ENCODE data around the gene ALOX5AP.
A peak's percentile ranks its signal among the peaks of the same experiment; 100 is the strongest.

The ALOX5AP gene

DNA sequence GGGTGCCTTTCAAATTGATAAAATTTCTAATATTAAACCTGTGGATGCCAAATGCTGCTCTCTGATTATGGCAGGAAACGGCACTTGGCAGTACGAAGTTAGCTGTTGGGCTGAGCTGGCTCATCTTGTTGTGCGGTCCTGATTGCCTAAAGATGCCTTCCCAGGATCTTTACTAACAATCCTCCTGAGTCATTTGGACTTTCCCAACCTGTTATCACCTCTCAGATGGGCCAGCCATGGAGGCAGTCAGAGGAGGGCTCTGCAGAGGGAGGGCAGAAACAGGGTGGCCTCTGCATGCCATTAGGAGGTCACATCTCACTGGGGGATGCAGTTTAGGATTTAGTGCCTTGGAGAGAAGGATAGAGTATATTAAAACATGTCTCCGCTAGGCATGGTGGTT is 27.3 kb downstream of the ALOX5AP start:
- DNase-seq (ENCODE audit: low read depth): no peak

DNA sequence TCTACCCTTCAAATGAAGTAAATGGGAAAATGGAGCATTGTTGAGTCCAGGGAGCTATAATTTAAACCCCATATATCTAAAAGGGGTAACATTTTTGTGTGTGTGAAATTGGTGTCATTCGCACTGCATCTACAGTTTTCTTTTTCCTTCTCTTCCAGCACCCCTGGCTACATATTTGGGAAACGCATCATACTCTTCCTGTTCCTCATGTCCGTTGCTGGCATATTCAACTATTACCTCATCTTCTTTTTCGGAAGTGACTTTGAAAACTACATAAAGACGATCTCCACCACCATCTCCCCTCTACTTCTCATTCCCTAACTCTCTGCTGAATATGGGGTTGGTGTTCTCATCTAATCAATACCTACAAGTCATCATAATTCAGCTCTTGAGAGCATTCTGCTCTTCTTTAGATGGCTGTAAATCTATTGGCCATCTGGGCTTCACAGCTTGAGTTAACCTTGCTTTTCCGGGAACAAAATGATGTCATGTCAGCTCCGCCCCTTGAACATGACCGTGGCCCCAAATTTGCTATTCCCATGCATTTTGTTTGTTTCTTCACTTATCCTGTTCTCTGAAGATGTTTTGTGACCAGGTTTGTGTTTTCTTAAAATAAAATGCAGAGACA is 28.6 kb downstream of the ALOX5AP start:
- no peak for DNase-seq (ENCODE audit: low read depth)

GRCh38 chr13:30766231-30766630 is 30.9 kb downstream of the ALOX5AP start:
- no peak for DNase-seq (ENCODE audit: low read depth)

- DNase-seq (ENCODE audit: low read depth): no peak
These were observed 35.6 kb downstream of the ALOX5AP start for GRCh38 chr13:30770929-30771328.

GRCh38 chr13:30773561-30773960 is 38.2 kb downstream of the ALOX5AP start:
- no peak for DNase-seq (ENCODE audit: low read depth)

DNA sequence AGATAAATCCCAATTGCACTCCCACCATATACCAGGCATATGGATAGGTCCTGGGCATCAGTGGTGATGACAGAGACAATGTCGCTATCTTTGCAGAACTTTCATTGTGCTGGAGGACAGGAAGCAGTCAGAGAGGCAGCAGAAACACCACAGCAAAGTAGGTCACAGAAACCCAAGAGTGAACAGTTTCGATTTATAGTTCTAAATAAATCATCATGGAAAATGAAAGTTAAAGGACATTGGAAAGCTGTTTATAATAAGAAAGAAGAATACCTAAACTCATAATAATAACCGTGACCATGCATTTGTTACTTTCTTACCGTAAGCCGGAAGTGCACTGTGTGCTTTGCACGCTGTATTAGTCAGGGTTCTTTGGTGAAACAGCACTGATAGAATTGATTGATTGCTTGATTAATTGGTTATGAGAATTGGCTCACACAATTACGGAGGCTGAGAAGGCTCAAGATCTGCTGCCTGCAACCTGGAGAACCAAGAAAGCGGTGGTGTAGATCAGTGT is 38.9 kb downstream of the ALOX5AP start:
- no peak for DNase-seq (ENCODE audit: low read depth)

GRCh38 chr13:30776661-30777060 is 41.3 kb downstream of the ALOX5AP start:
- no peak for DNase-seq (ENCODE audit: low read depth)

DNA sequence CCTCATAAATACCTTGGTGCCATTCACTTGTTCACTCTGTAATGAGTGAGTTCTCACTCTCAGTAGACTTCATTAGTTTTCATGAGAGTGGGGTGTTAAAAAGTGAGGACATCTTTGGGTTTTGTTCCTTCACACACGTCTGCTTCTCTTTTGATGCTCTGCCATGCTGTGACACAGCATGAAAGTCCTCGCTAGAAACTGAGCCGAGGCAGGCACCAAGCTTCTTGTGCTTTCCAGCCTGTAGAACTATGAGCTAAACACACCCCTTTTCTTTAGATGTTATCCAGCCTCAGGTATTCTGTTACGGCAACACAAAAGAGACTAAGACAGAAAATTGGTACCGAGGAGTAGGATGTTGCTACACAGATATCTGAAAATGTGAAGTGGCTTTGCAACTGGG is 43.7 kb downstream of the ALOX5AP start:
- DNase-seq (ENCODE audit: low read depth): no peak

GRCh38 chr13:30779608-30780007 is 44.3 kb downstream of the ALOX5AP start:
- DNase-seq (ENCODE audit: low read depth): no peak

DNA sequence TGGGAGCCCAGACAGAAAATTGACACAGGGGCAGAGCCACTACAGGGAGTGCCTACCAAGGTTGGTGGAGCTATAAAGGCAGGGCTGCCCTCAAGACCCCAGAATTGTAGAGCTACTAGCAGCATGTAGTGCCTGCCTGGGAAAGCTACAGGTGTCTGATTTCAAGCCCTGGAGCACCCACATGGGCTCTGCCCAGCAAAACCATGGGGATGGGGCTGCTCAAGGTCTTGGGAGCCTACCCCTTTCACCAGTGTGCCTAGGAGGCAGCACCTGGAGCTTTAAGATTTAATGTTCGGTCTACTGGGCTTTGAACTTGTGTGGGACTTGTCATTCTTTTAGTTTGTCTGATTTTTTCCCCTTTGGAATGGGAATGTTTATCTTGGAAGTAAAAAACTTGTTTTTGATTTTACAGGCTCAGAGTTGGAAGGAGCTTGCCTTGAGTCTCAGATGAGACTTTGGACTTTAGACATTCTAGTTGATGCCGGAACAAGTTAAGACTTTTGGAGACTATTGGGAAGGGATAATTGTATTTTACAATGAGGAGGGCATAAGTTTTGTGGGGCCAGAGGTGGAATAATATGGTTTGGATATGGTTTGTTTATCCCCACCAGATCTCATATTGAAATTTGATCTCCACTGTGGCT is 45.1 kb downstream of the ALOX5AP start:
- DNase-seq (ENCODE audit: low read depth): no peak

DNA sequence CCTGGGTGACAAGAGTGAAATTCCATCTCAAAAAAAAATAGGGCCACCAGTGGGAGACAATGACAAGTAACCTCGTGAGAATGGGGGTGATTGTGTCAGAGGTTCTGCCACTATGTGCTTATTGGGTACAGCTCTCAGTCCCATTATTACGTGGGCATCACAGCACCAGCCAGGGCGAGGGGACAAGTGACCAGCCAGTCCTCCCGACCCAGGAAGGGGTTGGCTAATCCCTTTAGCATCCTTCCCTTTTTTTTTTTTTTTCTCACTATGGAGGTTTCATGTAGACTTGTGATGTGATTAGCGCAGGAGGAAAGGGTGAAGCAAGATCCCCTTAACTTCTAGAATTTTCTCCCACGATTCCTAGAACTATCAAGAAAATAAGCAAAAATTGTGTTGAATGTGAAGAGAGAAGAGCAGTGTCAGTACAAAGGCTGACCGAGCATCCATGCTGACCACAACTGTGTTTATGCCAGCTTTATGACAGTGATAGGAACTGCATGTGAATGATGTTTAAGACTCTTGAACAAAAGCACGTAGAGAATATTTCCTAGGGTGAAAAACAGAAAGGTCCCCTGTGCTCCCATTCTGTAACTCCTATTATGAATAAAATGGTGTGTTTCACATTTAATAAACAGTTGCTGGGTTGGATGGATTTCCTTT is 50.0 kb downstream of the ALOX5AP start:
- DNase-seq (ENCODE audit: low read depth): no peak

DNA sequence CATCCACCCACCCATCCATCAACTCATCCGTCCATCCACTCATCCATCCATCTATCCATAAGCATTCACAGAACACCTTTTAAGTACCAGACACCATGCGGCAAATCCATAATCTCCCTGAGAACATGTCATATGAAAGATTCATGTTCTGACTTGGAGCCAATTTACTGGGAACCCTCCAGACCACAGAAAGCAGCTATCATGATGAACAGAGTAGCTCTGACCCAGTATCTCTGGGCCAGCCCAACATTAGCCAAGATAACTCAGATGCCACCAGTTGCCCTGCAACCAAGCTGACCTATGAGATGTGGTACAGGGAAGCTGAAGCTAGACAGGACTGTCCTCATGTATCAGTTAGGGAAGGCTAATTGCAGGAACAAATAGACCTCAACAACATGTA is 51.3 kb downstream of the ALOX5AP start:
- DNase-seq (ENCODE audit: low read depth): no peak

GRCh38 chr13:30787738-30788525 is 52.6 kb downstream of the ALOX5AP start:
- DNase-seq (ENCODE audit: low read depth): no peak

DNA sequence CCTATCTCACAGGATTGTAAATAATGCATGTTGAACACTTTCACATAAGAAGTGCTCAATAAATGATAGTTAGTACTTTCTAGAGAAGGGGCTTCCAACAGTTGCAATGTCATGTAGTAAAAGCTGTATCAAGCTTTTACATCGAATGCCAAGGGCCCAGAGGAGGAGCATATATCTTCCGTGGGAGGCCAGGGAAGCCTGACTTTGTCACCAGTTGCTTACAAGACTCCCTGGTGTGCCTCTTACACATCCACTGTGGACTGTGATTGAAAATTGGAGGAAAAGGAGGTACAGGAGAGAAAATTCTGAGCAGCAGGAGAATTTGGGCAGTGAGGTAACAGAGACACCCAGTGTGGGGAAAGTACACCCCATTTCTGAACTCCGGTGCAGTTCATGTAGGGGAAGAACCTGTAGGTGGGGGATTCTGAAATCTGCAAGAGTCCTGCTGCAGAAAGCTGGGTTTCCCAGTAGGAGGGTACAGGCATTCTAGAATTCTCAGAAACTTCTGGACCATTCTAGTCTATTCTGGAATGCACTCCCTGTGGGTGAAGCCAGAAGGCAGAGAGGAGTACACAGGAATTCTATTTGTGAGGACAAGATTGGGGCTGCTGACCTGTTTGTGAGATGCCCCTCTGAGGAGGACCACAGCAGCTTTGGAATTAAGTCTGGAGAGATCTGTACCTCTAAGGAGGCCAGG is 54.0 kb downstream of the ALOX5AP start:
- no peak for DNase-seq (ENCODE audit: low read depth)

GRCh38 chr13:30790592-30790991 is 55.2 kb downstream of the ALOX5AP start:
- DNase-seq (ENCODE audit: low read depth): no peak

DNA sequence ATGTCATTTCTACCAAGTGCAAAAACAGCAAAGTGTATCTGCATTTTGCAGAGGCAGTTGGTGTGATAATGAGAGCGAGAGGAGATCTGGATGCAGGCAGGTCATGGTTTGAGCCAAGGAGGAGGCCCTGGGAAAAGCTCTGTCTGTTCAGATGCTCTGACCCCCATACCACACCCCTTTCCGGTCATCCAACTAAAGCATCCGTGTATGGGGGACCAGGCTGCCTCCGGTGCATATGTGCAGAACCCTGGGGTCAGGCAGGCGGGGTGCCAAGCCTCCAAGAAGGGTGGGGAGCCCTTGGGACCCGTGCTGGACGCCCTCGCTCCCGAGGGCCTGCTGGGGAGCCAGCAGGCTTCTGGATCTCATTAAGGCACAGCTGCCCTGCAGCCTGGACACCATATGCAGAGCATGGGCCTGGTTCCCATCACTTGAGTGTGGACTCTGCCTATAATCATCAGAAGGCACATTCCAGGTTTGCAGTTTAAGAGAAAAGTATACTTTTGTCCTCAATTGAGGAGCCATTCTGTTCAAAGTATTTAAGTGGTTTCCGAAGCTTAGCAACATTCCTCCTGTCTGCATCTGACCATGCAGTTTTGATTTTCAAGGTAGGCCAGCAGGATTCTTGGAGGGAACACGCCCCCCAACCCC is 56.1 kb downstream of the ALOX5AP start:
- no peak for DNase-seq (ENCODE audit: low read depth)

DNA sequence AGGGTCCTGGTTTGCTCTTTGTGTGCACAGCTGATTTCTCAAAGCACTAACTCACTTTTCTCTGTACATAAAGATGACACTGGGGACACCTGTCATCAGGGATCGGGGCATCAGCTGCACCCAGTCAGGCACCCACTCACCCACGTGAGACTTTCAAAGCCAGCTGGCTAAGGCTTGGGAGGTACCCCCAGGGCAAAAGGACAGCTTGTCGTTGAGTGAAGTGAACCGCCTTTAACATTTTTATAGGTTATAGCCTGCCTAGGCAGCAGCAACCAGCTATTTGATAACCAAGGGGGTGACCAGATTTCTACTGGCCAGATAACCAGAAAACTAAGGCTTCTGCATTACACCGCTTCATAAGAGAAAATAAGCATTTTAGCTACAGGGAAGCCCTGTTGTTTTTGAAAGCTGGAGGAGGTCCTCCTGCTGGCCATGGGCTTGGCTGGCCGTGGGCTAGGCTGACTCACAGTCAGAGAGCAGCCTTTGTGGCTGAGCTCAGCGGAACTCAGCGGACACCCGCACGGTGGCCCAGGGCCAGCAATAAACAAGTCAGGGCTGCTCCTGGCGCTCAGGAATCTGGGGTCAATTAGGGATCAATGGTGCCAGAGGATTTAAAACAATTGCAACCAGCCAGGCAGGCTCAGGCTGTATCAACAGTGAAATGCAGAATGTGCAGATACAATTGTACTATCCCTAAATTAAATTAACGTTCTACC is 57.1 kb downstream of the ALOX5AP start:
- peak; percentile 83 for DNase-seq (ENCODE audit: low read depth)

GRCh38 chr13:30796132-30796572 is 60.8 kb downstream of the ALOX5AP start:
- no peak for DNase-seq (ENCODE audit: low read depth)

DNA sequence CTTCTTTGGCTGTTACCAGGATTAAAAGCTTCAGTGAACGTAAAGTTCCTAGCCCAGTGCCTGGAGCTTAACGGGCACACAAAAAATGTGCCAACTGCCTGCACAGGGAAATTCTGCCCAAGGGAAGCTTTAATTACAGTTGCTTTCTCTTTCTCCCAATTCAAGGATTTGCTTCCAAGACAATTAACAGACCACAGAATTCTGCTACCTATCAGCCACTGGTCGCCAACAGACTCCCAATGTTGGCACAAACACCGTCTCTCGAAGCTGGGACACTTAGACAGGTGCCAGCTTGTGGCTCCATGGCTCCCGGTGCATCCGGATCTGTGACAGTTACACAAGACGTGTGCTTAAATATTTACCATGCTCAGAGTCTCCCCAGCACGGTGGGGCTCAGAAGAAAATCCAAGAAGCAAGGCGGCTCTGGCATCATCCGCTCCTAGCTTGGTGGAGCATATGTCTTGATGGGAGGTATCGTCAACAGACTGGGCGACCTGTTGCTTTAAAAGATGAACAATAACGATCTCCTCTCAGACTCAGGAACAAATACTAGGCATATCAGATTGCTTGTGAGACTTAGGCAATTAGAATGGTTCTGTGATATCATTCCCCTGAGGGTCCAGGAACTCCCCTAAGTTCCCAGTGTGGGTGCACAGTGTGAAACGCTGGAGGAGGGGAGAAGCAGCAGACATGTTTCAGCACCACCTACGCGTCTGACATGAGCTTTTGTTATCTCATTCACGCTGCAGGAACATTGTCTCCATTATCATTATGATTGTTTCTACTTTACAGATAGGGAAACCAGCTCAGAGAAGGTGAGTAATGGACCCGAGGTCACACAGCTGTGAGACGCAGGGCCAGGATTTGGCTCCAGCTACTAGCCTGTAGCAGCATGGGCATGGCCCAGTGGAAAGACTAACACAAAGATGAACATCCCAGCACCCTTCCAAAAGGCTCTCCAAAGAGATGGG is 61.6 kb downstream of the ALOX5AP start:
- DNase-seq (ENCODE audit: low read depth): no peak
